ENCODE results near the gene CXCL13. TPM values are rescaled to one million over a fixed set of nuclear protein-coding genes. Genes with fewer than 3 reads are reported as not detected.
"Not testable (repeated sequence)": the region's sequence is repeated elsewhere in the genome, so short reads cannot be mapped to it uniquely, and the experiment has no call there.

The CXCL13 gene
- polyA plus RNA-seq, 3 donors from 2014 or later: not detected

- Mint-ChIP-seq H3K4me3 (no peak overlapping the region), H3K9me3 (peaks cover 0 to 7% (median 1%) of the 10 kb centered on the region in 6 donors)
These were observed 47.6 kb downstream of the CXCL13 start for GRCh38 chr4:77653162-77653758.

DNA sequence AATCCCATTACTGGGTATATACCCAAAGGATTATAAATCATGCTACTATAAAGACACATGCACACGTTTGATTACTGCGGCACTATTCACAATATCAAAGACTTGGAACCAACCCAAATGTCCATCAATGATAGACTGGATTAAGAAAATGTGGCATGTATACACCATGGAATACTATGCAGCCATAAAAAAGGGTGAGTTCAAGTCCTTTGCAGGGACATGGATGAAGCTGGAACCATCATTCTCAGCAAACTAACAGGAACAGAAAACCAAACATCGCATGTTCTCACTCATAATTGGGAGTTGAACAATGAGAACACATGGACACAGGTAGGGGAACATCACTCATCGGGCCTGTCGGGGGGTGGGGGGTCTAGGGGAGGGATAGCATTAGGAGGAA is 54.7 kb downstream of the CXCL13 start:
- not testable (repeated sequence) for H3K4me1 Mint-ChIP-seq; DNase-seq; H3K9me3 Mint-ChIP-seq; H3K36me3 Mint-ChIP-seq; H3K27ac Mint-ChIP-seq; H3K27me3 Mint-ChIP-seq (ENCODE audit: low read depth in 3 of 3); H3K4me3 Mint-ChIP-seq

More at GRCh38 chr4:77653162-77653758, 47.6 kb downstream of the CXCL13 start:
- DNase-seq: no peak
- Mint-ChIP-seq H3K27ac (no peak overlapping the region), H3K4me1 (no peaks in the 10 kb centered on the region), H3K27me3 (ENCODE audit: low read depth in 3 of 3) (peaks cover 0 to 7% (median 2%) of the 10 kb centered on the region in 3 donors), H3K36me3 (peaks cover 0 to 4% (median 0%) of the 10 kb centered on the region in 3 donors)

Other genes starting within 250 kb of the CXCL13 start
- gene CNOT6L, start 213.5 kb downstream of the CXCL13 start, polyA plus RNA-seq: 10 to 100 TPM; 26.0 to 61.8 (median 46.4) TPM